LNCaP clone FGC (cell line): ENCODE results near the gene LYST.
"Not testable (repeated sequence)": the region's sequence is repeated elsewhere in the genome, so short reads cannot be mapped to it uniquely, and the experiment has no call there.

Experiments
- DNase-seq: peaks from one replicate; pipeline ENCODE4 v3.0.0-alpha.2; 2011; ENCODE audit warnings: low read depth
- H3K4me3 ChIP-seq: 2 replicates; pipeline ENCODE4 v1.5.1; 2011; ENCODE audit warnings: mild to moderate bottlenecking, low read depth, low read length, control low read depth
- TF ChIP-seq, protein P1 (sequence below): IDR thresholded peaks from 2 replicates; pipeline ENCODE4 v1.5.1; 2012; ENCODE audit warnings: mild to moderate bottlenecking; ENCODE audit not compliant: control insufficient read depth, insufficient read depth; ENCODE audit errors: extremely low read depth

The LYST gene

GRCh38 chr1:235908742-235909520 lies 42.2 kb upstream of the LYST start:
- DNase-seq: no peak
- no peak overlapping the region for H3K4me3 ChIP-seq
- TF ChIP-seq, protein P1, sequence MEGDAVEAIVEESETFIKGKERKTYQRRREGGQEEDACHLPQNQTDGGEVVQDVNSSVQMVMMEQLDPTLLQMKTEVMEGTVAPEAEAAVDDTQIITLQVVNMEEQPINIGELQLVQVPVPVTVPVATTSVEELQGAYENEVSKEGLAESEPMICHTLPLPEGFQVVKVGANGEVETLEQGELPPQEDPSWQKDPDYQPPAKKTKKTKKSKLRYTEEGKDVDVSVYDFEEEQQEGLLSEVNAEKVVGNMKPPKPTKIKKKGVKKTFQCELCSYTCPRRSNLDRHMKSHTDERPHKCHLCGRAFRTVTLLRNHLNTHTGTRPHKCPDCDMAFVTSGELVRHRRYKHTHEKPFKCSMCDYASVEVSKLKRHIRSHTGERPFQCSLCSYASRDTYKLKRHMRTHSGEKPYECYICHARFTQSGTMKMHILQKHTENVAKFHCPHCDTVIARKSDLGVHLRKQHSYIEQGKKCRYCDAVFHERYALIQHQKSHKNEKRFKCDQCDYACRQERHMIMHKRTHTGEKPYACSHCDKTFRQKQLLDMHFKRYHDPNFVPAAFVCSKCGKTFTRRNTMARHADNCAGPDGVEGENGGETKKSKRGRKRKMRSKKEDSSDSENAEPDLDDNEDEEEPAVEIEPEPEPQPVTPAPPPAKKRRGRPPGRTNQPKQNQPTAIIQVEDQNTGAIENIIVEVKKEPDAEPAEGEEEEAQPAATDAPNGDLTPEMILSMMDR: no peak

DNA sequence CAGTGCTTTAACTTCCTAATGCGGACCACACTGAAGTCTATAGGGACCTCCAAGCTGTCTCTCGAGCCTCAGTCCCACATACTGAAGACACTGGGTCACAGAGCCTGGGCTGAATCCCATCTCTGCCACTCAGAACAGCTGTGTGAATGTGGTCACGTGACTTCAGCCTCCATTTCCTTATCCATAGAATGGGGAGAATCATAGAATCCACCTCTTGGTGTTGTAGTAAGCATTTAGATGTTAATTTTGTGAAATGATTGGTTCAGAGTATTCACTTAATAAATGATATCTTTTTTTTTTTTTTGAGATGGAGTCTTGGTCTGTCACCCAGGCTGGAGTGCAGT lies 41.2 kb upstream of the LYST start:
- no peak overlapping the region for H3K4me3 ChIP-seq
- no peak for DNase-seq
- TF ChIP-seq, protein P1: no peak

GRCh38 chr1:235907187-235907896 lies 40.6 kb upstream of the LYST start:
- TF ChIP-seq, protein P1: no peak
- no peak for DNase-seq
- no peak overlapping the region for H3K4me3 ChIP-seq

GRCh38 chr1:235906436-235906835 lies 39.7 kb upstream of the LYST start:
- H3K4me3 ChIP-seq: no peak overlapping the region
- no peak for DNase-seq
- TF ChIP-seq, protein P1: no peak

GRCh38 chr1:235903809-235904208 lies 37.1 kb upstream of the LYST start:
- DNase-seq, H3K4me3 ChIP-seq: not testable (repeated sequence)

- TF ChIP-seq, protein P1: no peak
- no peak overlapping the region for H3K4me3 ChIP-seq
- peak; percentile 65 for DNase-seq
Measured at GRCh38 chr1:235902677-235903542, 36.2 kb upstream of the LYST start.

DNA sequence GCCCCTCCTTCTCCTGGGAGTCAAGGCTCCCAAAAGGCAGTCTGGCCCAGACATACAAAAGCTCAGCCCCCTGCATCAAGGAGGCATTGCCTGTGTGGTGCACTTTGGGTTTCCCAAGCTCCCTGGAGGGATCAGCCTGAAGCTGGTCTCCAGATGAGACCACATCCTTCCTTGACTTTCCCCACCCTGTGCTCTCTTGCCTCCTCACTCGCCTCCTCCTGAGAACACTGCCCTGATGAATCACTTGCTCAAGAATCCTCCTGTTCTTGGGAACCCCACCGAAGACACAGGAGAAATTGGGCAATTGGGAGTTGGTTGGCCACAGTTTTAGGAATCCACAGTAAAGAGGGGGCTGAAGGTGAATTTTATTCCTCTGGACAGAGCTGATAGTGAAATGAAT lies 34.8 kb upstream of the LYST start:
- DNase-seq: no peak
- H3K4me3 ChIP-seq: no peak overlapping the region
- TF ChIP-seq, protein P1: no peak
